ENCODE measurements around the gene NUDT4. TPM values are rescaled to one million over a fixed set of nuclear protein-coding genes. Genes with fewer than 3 reads are reported as not detected.
A peak's percentile ranks its signal among the peaks of the same experiment; 100 is the strongest.
"Not testable (repeated sequence)": the region's sequence is repeated elsewhere in the genome, so short reads cannot be mapped to it uniquely, and the experiment has no call there.

The NUDT4 gene
- total RNA-seq, 1 donor from 2014 or later, result 410 TPM

GRCh38 chr12:93390549-93391297 lies 13.0 kb downstream of the NUDT4 start:
- ATAC-seq, result peak; percentile 61
- DNase-seq, result peak; percentile 38
- intact Hi-C loops (cut with micrococcal nuclease), result no loop called here

DNA sequence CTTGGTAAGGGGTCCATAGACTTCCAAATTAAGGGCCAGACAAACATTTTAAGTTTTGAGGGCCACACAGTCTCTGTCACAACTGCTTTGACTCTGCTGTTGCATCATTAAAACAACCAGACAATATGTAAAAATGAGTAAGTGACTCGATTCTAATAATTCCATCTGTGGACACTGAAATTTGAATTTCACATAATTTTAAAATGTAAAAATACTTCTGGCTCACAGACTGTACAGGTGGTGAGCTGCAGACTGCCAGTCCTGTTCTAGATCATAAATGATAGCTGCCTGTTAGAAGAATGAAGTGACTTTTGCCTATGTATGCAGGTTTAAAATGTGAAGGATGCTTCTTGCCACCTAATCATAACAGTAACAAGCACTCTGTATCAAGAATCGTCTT lies 15.7 kb downstream of the NUDT4 start:
- ATAC-seq, result no peak
- no peak for DNase-seq
- intact Hi-C loops (cut with micrococcal nuclease), result no loop called here

DNA sequence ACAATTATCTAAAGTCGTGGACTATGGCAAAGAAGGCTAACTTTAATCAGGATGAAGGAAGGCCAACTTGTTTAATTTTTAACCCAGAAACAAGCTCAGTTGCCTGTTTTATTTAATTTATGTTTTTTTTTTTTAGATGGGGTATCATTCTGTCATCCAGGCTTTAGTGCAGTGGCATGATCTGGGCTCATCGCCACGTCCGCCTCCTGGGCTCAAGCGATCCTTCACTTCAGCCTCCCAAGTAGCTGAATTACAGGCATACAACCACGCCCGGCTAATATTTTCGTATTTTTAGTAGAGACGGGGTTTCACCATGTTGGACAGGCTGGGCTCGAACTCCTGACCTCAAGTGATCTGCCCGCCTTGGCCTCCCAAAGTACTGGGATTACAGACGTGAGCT lies 19.7 kb downstream of the NUDT4 start:
- DNase-seq (no peak), ATAC-seq (no peak)
- intact Hi-C loops (cut with micrococcal nuclease), result no loop called here

GRCh38 chr12:93399183-93399863 lies 21.6 kb downstream of the NUDT4 start:
- peak; percentile 85 for ATAC-seq
- intact Hi-C loops (cut with micrococcal nuclease); DNase-seq: not testable (repeated sequence)

GRCh38 chr12:93402333-93403311 lies 24.9 kb downstream of the NUDT4 start:
- no peak for DNase-seq
- no peak for ATAC-seq
- intact Hi-C loops (cut with micrococcal nuclease), result no loop called here

- intact Hi-C loops (cut with micrococcal nuclease), result no loop called here
- ATAC-seq (peak; percentile 17), DNase-seq (no peak)
Measured at GRCh38 chr12:93403988-93404803, 26.5 kb downstream of the NUDT4 start.

GRCh38 chr12:93404961-93405849 lies 27.5 kb downstream of the NUDT4 start:
- peak; percentile 30 for ATAC-seq
- no peak for DNase-seq
- intact Hi-C loops (cut with micrococcal nuclease), result no loop called here

- DNase-seq (no peak), ATAC-seq (peak; percentile 19)
- intact Hi-C loops (cut with micrococcal nuclease), result no loop called here
Measured at GRCh38 chr12:93407054-93407962, 29.6 kb downstream of the NUDT4 start.

DNA sequence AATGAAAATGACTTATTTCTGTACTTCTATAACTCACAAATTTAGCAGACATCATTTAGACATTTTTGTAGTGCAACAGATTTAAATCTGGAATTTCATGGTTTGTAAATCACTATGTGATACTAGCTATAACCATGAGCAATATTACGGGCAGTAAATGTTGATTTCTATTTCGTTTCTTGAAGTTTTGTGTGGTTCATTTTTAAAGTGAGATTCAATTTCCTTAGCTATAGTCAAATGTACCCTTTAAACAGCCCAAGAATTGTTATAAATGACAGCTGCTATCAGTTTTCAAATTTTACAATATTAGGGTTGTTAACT lies 30.2 kb downstream of the NUDT4 start:
- DNase-seq, result no peak
- ATAC-seq, result no peak
- intact Hi-C loops (cut with micrococcal nuclease), result no loop called here

DNA sequence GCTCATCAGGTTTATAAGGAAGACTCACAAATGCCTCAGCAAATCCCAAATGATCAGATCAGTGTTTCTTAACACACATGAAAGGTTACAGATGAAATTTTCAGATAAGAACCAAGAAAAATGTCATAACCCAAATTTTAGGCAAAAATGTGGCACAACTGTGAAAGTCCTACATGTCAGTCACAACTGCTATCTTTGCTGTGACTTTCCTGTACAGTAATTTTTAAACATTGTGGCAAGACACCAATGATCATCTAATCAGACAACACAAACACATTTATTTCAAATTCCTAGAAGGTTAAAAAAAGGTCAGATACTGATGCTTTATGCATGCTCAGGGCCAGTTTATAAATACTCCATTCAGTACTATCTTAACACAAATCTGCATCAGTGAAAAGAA lies 31.1 kb downstream of the NUDT4 start:
- intact Hi-C loops (cut with micrococcal nuclease), result no loop called here
- no peak for DNase-seq
- ATAC-seq, result no peak

- intact Hi-C loops (cut with micrococcal nuclease); ATAC-seq; DNase-seq: not testable (repeated sequence)
Measured at GRCh38 chr12:93409343-93410187, 31.8 kb downstream of the NUDT4 start.

DNA sequence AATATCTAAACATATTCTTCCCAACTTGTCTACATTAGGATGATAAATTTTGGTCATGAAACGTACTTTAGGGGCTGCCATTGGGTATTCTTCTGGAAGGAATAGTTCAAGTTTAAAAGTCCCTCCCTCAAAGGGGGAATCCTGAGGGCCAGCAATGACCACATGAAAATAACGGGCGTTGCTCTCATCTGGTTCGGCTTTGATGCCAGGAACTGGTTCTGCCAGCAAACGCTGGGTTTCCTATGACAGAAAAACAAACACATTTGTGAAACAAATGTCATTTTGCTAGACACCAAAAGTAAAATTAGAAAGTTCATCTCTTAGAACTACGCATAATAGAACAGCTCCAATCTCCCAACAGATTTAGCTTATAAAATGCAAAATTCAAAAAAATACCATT lies 33.3 kb downstream of the NUDT4 start:
- intact Hi-C loops (cut with micrococcal nuclease); ATAC-seq; DNase-seq: not testable (repeated sequence)

DNA sequence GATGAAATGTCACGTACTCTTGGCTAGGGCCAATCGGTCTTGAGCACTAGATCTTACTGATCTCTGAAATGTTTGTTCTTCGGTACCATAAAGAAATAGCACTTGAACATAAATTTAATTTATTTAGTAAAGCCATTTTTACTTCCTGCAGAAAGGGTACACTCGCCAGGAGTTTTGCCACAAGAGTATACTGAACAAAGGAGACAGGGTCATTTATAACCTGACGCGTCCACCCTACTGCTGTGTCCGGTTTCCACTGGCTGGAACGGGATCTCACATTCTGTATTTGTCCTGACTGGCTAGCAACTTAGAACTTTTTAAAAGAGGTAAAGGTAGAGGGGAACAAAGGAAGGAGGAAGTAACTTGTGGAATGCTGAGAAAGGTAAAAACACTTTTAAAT lies 34.7 kb downstream of the NUDT4 start:
- ATAC-seq; intact Hi-C loops (cut with micrococcal nuclease); DNase-seq: not testable (repeated sequence)

- no peak for ATAC-seq
Measured at GRCh38 chr12:93413064-93413463, 35.3 kb downstream of the NUDT4 start.

GRCh38 chr12:93415723-93416464 lies 38.2 kb downstream of the NUDT4 start:
- ATAC-seq, result peak; percentile 81
- DNase-seq, result no peak
- intact Hi-C loops (cut with micrococcal nuclease), result no loop called here

More at GRCh38 chr12:93413064-93413463, 35.3 kb downstream of the NUDT4 start:
- intact Hi-C loops (cut with micrococcal nuclease), result no loop called here
- DNase-seq, result no peak

Measured in left ventricle myocardium superior (tissue), 1 donor.